ENCODE data around the gene CPNE1. TPM values are rescaled to one million over a fixed set of nuclear protein-coding genes. Genes with fewer than 3 reads are reported as not detected.

CPNE1 gene
- total and polyA plus RNA-seq, 8 donors = 59.7 to 138 (median 75.2) TPM

DNA sequence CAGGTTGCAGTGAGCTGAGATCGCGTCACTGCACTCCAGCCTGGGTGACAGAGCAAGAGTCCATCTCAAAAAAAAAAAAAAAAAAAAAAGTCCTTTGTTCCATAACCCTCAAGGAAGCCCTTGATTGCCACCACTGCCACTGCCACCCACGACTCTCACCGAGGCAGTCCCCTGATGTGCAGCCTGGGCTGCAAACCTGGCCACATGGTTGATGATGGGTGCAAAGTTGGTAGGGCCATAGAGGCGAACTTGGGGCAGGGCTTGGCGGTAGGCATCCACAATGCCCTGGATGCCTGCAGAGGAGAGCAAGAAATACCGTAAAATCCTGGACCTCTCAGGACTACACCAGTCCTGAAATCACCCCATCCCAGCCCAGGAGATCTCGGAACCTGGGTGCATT, 37.6 kb downstream of the CPNE1 start:
- no peak overlapping the region for H3K4me3 ChIP-seq
- FAIRE-seq = no peak
- H3K36me3 ChIP-seq = peaks cover 0 to 28% (median 12%) of the 10 kb centered on the region in 3 donors
- intact Hi-C loops (cut with DNase I) = no loop called here
- H3K9me3 ChIP-seq = no peaks in the 10 kb centered on the region
- H3K27me3 ChIP-seq = no peaks in the 10 kb centered on the region
- no peak for ATAC-seq
- H3K4me1 ChIP-seq = no peaks in the 10 kb centered on the region
- 94 to 98% methylated on average over 8 of the region's 8 CpGs for WGBS, 2 donors
- TF ChIP-seq, protein P1, sequence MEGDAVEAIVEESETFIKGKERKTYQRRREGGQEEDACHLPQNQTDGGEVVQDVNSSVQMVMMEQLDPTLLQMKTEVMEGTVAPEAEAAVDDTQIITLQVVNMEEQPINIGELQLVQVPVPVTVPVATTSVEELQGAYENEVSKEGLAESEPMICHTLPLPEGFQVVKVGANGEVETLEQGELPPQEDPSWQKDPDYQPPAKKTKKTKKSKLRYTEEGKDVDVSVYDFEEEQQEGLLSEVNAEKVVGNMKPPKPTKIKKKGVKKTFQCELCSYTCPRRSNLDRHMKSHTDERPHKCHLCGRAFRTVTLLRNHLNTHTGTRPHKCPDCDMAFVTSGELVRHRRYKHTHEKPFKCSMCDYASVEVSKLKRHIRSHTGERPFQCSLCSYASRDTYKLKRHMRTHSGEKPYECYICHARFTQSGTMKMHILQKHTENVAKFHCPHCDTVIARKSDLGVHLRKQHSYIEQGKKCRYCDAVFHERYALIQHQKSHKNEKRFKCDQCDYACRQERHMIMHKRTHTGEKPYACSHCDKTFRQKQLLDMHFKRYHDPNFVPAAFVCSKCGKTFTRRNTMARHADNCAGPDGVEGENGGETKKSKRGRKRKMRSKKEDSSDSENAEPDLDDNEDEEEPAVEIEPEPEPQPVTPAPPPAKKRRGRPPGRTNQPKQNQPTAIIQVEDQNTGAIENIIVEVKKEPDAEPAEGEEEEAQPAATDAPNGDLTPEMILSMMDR (IDR thresholded peaks at IDR 0.05) = no peak
- DNase-seq = no peak
- H3K27ac ChIP-seq = no peak overlapping the region

DNA sequence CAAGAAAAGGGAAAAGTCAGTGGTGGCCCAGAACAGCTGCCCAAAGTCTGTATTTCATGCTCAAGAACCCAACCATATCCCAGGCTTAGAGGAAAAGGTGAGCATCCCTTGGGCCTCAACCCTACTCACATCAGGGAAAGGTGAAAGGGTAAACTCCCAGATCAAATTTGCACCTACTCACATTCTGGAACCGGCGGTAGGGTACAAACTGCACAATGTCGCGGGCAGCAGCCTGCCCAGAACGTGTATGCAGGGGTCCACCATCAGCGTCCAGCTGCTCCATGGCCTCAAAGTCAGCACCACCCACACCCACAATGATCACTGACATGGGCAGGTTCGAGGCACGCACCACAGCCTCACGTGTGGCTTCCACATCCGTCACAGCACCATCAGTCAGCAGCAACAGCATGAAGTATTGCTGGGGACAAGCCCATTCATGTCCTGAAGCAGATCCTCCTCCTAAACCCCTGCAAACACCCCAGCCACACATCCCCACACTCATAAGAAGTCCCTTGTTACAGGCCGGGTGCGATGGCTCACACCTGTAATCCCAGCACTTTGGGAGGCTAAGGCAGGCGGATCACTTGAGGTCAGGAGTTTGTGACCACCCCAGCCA, 38.2 kb downstream of the CPNE1 start:
- H3K4me1 ChIP-seq = no peaks in the 10 kb centered on the region
- DNase-seq (no peak), FAIRE-seq (no peak), ATAC-seq (no peak)
- H3K36me3 ChIP-seq = peaks cover 0 to 25% (median 12%) of the 10 kb centered on the region in 3 donors
- WGBS, 2 donors = 96 to 97% methylated on average over 13 of the region's 13 CpGs
- intact Hi-C loops (cut with DNase I) = no loop called here
- no peaks in the 10 kb centered on the region for H3K9me3 ChIP-seq
- no peak overlapping the region for H3K27ac ChIP-seq
- H3K27me3 ChIP-seq = no peaks in the 10 kb centered on the region
- H3K4me3 ChIP-seq = no peak overlapping the region
- TF ChIP-seq, protein P1 (IDR thresholded peaks at IDR 0.05) = no peak

DNA sequence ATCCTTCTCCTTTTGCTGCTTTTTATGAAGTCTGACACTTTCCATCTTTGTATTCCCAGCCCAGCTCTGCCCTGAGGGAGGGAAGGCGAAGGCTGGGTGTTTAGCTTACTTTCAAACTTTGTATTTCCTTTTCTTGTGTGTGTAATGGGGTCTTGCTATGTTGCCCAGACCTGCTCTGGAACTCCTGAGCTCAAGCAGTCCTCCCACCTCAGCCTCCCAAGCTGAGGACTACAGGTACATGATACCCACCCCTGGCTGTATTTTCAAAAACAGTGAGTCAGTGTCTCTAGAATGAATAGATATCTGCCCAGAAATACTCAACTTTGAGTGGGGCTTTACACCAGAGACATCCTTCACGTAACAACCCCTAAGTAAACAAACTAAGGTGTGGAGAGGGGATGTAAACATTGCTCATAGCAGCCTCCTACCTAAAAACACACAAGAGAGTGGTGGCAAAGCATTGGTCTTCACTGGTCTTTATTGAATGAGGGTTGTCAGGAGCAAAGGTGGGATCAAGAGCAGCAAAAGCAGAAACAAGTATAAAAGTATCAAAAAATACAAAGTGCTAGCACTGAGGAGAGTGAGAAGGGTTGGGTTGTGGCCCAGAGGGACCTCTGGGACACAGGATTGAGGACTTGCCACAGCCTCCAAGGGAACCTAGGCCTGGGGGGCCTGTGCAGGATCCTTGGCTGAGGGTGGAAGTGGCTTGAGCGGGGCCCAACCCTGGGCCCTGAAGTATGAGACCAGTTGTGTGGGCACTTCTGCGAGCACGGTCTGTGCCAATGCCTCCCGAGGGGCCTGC, 38.9 kb downstream of the CPNE1 start:
- no peak for DNase-seq
- ATAC-seq = no peak
- TF ChIP-seq, protein P1 (IDR thresholded peaks at IDR 0.05) = no peak
- WGBS, 2 donors = 93 to 96% methylated on average over 6 of the region's 6 CpGs
- no peak for FAIRE-seq
- peaks cover 0 to 18% (median 12%) of the 10 kb centered on the region in 3 donors for H3K36me3 ChIP-seq
- no peaks in the 10 kb centered on the region for H3K4me1 ChIP-seq
- H3K27me3 ChIP-seq = no peaks in the 10 kb centered on the region
- H3K9me3 ChIP-seq = no peaks in the 10 kb centered on the region
- H3K27ac ChIP-seq = no peak overlapping the region
- intact Hi-C loops (cut with DNase I) = no loop called here
- no peak overlapping the region for H3K4me3 ChIP-seq

DNA sequence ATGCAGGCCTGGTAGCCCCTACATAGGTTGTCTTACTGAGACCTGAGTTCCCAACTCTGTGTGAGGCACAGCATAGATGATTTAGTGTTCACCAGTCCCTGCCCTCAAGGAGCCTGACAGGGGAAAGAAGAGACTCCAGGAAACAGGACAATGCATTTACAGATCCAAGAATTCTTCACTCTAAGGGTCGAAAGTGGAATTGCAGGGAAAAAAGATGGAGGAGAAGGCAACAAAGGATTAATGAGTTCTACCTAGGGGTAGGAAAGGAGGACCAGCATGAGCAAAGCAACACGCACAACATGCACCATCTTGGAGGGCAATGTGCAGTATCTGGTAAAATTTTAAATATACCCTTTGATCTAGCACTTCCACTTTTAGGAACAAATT, 43.1 kb downstream of the CPNE1 start:
- no peak for ATAC-seq
- DNase-seq = no peak
- FAIRE-seq = no peak
- TF ChIP-seq, protein P1 (IDR thresholded peaks at IDR 0.05) = no peak
- Histone ChIP-seq H3K27ac (no peak overlapping the region), H3K4me1 (peaks cover 3 to 8% (median 7%) of the 10 kb centered on the region in 3 donors), H3K4me3 (no peak overlapping the region), H3K27me3 (no peaks in the 10 kb centered on the region), H3K36me3 (peaks cover 0 to 9% (median 5%) of the 10 kb centered on the region in 3 donors), H3K9me3 (no peaks in the 10 kb centered on the region)
- 91 to 93% methylated on average over 2 of the region's 2 CpGs for WGBS, 2 donors
- intact Hi-C loops (cut with DNase I) = no loop called here

Measured in pancreas (tissue), 10 donors.